Activated CD8-positive, alpha-beta memory T cell treated with anti-CD3 and anti-CD28 coated beads for 48 hours (primary cell): ENCODE measurements around the gene MTIF2.
"Not testable (repeated sequence)": the region's sequence is repeated elsewhere in the genome, so short reads cannot be mapped to it uniquely, and the experiment has no call there.

Experiments used
- DNase-seq, 3 experiments: peaks; one replicate each; pipeline ENCODE4 v3.0.0-alpha.2; 2020; ENCODE audit warnings: low read depth in 2 of 3, low spot score in 2 of 3

MTIF2 gene

DNA sequence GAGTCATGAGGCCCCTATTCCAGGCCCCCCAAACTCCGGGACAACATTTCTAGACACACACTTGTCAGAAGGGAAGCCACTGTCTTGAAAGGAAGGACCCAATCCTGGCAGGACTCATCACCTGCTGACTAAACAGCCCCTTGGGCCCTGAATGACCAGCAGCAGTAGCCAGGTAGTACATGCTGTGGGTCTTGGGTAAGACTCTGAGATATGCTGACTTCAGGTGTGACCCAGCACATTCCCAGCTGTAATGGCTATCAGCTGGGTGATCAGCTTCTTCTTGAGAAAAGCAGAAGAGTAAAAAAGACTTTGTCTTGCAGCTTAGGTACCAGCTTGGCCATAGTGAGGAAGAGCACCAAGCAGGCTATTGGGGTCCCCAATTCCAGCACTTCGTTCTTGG lies 72.5 kb downstream of the MTIF2 start:
- DNase-seq = no peak

DNA sequence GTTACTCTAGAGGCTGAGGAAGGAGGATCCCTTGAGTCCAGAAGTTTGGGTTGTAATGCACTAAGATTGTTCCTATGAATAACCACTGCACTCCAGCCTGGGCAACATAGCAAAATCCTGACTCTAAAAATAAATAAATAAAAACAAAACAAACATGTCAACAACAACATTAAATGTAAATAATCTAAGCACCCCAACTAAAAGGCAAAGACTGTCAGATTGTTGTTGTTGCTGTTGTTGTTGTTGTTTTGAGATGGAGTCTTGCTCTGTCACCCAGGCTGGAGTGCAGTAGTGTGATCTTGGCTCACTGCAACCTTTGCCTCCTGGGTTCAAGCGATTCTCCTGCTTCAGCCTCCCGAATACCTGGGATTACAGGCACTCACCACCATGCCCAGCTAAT lies 77.1 kb downstream of the MTIF2 start:
- not testable (repeated sequence) for DNase-seq

DNA sequence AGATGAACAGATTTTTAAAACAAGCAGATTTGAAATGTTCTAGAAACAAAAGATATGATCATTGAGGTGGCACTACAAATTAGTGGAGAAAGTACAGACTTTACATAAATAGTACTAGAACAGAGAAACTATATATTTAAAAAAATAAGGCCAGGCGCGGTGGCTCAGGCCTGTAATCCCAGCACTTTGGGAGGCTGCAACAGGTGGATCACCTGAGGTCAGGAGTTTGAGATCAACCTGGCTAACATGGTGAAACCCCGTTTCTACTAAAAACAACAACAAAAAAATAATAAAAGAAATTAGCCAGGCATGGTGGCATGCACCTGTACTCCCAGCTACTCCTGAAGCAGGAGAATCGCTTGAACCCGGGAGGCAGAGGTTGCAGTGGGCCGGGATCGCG lies 82.2 kb downstream of the MTIF2 start:
- DNase-seq = not testable (repeated sequence)
